Liver (tissue), 2 donors: ENCODE data around the gene GABPB1.

Experiments used
- YY1 ChIP-seq: IDR thresholded peaks from 2 replicates; pipeline ENCODE4 v1.6.1; 2016; ENCODE audit warnings: antibody characterized with exemption, mild to moderate bottlenecking
- TF ChIP-seq, protein P1 (sequence below): fragments of 150-350 bp; IDR thresholded peaks from 2 replicates; pipeline ENCODE4 v1.5.1; 2017; ENCODE audit warnings: improper control_type of control experiment, low read depth, low read length; ENCODE audit not compliant: missing input control
- donor health status: healthy.

DNA sequence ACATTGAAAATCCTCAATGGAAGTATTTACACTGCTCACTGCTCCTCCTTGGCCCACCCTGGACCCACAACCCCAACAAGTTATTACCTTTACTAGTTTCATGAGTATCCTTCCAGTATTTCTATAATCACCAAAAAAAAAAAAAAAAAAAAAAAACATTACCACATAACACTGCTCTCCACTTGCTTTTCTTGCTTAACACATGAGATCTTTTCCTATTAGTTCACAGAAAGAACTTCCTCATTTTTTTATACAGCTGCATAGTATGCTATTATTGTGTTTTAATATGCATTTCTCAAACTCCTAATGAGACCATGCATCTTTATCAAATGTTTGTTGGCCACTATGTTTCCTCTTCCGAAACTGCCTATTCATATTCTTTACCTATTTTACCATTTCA lies 14.6 kb downstream of the GABPB1 start:
- TF ChIP-seq, protein P1, sequence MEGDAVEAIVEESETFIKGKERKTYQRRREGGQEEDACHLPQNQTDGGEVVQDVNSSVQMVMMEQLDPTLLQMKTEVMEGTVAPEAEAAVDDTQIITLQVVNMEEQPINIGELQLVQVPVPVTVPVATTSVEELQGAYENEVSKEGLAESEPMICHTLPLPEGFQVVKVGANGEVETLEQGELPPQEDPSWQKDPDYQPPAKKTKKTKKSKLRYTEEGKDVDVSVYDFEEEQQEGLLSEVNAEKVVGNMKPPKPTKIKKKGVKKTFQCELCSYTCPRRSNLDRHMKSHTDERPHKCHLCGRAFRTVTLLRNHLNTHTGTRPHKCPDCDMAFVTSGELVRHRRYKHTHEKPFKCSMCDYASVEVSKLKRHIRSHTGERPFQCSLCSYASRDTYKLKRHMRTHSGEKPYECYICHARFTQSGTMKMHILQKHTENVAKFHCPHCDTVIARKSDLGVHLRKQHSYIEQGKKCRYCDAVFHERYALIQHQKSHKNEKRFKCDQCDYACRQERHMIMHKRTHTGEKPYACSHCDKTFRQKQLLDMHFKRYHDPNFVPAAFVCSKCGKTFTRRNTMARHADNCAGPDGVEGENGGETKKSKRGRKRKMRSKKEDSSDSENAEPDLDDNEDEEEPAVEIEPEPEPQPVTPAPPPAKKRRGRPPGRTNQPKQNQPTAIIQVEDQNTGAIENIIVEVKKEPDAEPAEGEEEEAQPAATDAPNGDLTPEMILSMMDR = no peak
- no peak for TF ChIP-seq YY1
